Vagina (tissue), 2 donors: Measurements from ENCODE around the gene C4orf17. TPM values are rescaled to one million over a fixed set of nuclear protein-coding genes. Genes with fewer than 3 reads are reported as not detected.

Source experiments
- DNase-seq, 2 donors: peaks; one replicate each; pipeline ENCODE4 v3.0.0-alpha.2; 2017; ENCODE audit errors: extremely low spot score in 2 of 2
- H3K27ac ChIP-seq: fragments of 200-600 bp; sonication (generic); one replicate; pipeline ENCODE4 v1.5.1; 2019
- H3K27me3 ChIP-seq: fragments of 200-600 bp; sonication (generic); one replicate; pipeline ENCODE4 v1.5.1; 2019
- H3K36me3 ChIP-seq, 2 donors: fragments of 200-600 bp; sonication (generic); one replicate each; pipeline ENCODE4 v1.5.1; 2017 to 2019
- H3K4me1 ChIP-seq: fragments of 200-600 bp; sonication (generic); one replicate; pipeline ENCODE4 v1.5.1; 2019
- H3K4me3 ChIP-seq, 2 donors: fragments of 200-600 bp; sonication (generic); 1 replicate in 1 of 2; 2 replicates in 1 of 2; pipeline ENCODE4 v1.5.1; 2016 to 2019
- H3K9me3 ChIP-seq: fragments of 200-600 bp; sonication (generic); one replicate; pipeline ENCODE4 v1.5.1; 2019
- CTCF ChIP-seq, 3 experiments: fragments of 450-650 bp in 2 of 3; fragments of 200-600 bp in 1 of 3; sonication (generic) in 1 of 3; IDR thresholded peaks; one replicate each; pipeline ENCODE4 v1.5.1; 2017 to 2019; ENCODE audit warnings: antibody characterized with exemption in 3 of 3, mild to moderate bottlenecking in 2 of 3, moderate library complexity in 2 of 3
- POLR2A ChIP-seq, 2 donors: fragments of 450-650 bp; IDR thresholded peaks; one replicate each; pipeline ENCODE4 v1.6.1; 2017; ENCODE audit warnings: antibody characterized with exemption in 2 of 2, mild to moderate bottlenecking in 2 of 2, moderate library complexity in 2 of 2
- POLR2AphosphoS5 ChIP-seq, 2 donors: sonication (generic); formaldehyde crosslinking; IDR thresholded peaks; one replicate each; pipeline ENCODE4 v1.9.0; 2017; ENCODE audit warnings: antibody characterized with exemption in 2 of 2, mild to moderate bottlenecking in 2 of 2, low read depth in 1 of 2; ENCODE audit not compliant: insufficient read depth in 1 of 2
- intact Hi-C: fragments of 100-400 bp; cut with DNase I; formaldehyde crosslinking; loops from one replicate; pipeline ENCODE4 v1.15.1; 2023
- total RNA-seq: library from RNA; depleted of rRNA; stranded (reverse); fragments of >200 nt; gene quantifications from one replicate; pipeline ENCODE4 v1.2.3, GENCODE V29; 2016

Gene C4orf17
- total RNA-seq, 1 donor from 2014 or later = not detected

- TF ChIP-seq CTCF (IDR thresholded peaks at IDR 0.05) (no peak), POLR2A (IDR thresholded peaks at IDR 0.05) (no peak), POLR2AphosphoS5 (IDR thresholded peaks at IDR 0.05; ENCODE audit: insufficient read depth in 1 of 2, low read depth in 1 of 2) (no peak)
- Histone ChIP-seq H3K27ac (no peak overlapping the region), H3K9me3 (no peaks in the 10 kb centered on the region), H3K27me3 (no peaks in the 10 kb centered on the region), H3K36me3 (no peaks in the 10 kb centered on the region), H3K4me3 (no peak overlapping the region), H3K4me1 (no peaks in the 10 kb centered on the region)
- no peak for DNase-seq
- intact Hi-C loops = no loop called here
These were observed 63.0 kb downstream of the C4orf17 start for GRCh38 chr4:99573735-99574368.

GRCh38 chr4:99574530-99575324 is 63.9 kb downstream of the C4orf17 start, which contains the start of gene MTTP:
TSS of gene MTTP (plus strand) at chr4:99574824. CDS start at chr4:99574910, 86 bp downstream.
- no peaks in the 10 kb centered on the region for H3K36me3 ChIP-seq
- intact Hi-C loops = no loop called here
- H3K27me3 ChIP-seq = no peaks in the 10 kb centered on the region
- TF ChIP-seq POLR2A (IDR thresholded peaks at IDR 0.05) (no peak), POLR2AphosphoS5 (IDR thresholded peaks at IDR 0.05; ENCODE audit: insufficient read depth in 1 of 2, low read depth in 1 of 2) (no peak), CTCF (IDR thresholded peaks at IDR 0.05) (no peak)
- DNase-seq = no peak
- no peak within 1 kb of the TSS for H3K4me3 ChIP-seq
- no peaks in the 10 kb centered on the region for H3K4me1 ChIP-seq
- H3K9me3 ChIP-seq = no peaks in the 10 kb centered on the region
- no peak within 1 kb of the TSS for H3K27ac ChIP-seq

- intact Hi-C loops = no loop called here
- no peaks in the 10 kb centered on the region for H3K4me1 ChIP-seq
- no peaks in the 10 kb centered on the region for H3K9me3 ChIP-seq
- DNase-seq = no peak
- H3K36me3 ChIP-seq = no peaks in the 10 kb centered on the region
- H3K27ac ChIP-seq = no peak overlapping the region
- H3K27me3 ChIP-seq = no peaks in the 10 kb centered on the region
- TF ChIP-seq CTCF (IDR thresholded peaks at IDR 0.05) (no peak), POLR2A (IDR thresholded peaks at IDR 0.05) (no peak), POLR2AphosphoS5 (IDR thresholded peaks at IDR 0.05; ENCODE audit: insufficient read depth in 1 of 2, low read depth in 1 of 2) (no peak)
- no peak overlapping the region for H3K4me3 ChIP-seq
These were observed 67.9 kb downstream of the C4orf17 start for GRCh38 chr4:99578714-99579113.

GRCh38 chr4:99585516-99585915 is 74.7 kb downstream of the C4orf17 start:
- Histone ChIP-seq H3K36me3 (no peaks in the 10 kb centered on the region), H3K9me3 (no peaks in the 10 kb centered on the region), H3K27ac (no peak overlapping the region), H3K4me1 (no peaks in the 10 kb centered on the region), H3K27me3 (no peaks in the 10 kb centered on the region), H3K4me3 (no peak overlapping the region)
- intact Hi-C loops = no loop called here
- DNase-seq = no peak
- TF ChIP-seq POLR2AphosphoS5 (IDR thresholded peaks at IDR 0.05; ENCODE audit: insufficient read depth in 1 of 2, low read depth in 1 of 2) = no peak
- TF ChIP-seq CTCF (IDR thresholded peaks at IDR 0.05) = no peak
- TF ChIP-seq POLR2A (IDR thresholded peaks at IDR 0.05) = no peak

- Histone ChIP-seq H3K36me3 (no peaks in the 10 kb centered on the region), H3K4me1 (no peaks in the 10 kb centered on the region), H3K27me3 (no peaks in the 10 kb centered on the region), H3K4me3 (no peak overlapping the region), H3K27ac (no peak overlapping the region), H3K9me3 (no peaks in the 10 kb centered on the region)
- TF ChIP-seq POLR2AphosphoS5 (IDR thresholded peaks at IDR 0.05; ENCODE audit: insufficient read depth in 1 of 2, low read depth in 1 of 2) = no peak
- no peak for TF ChIP-seq CTCF (IDR thresholded peaks at IDR 0.05)
- TF ChIP-seq POLR2A (IDR thresholded peaks at IDR 0.05) = no peak
- DNase-seq = no peak
- intact Hi-C loops = no loop called here
These were observed 75.5 kb downstream of the C4orf17 start for GRCh38 chr4:99586322-99586721.
